Sigmoid colon (tissue), 7 donors: ENCODE results near the gene AVPR2. TPM values are rescaled to one million over a fixed set of nuclear protein-coding genes. Genes with fewer than 3 reads are reported as not detected.

Experiments used
- DNase-seq: peaks from one replicate; pipeline ENCODE4 v3.0.0-alpha.2; 2019
- H3K27ac ChIP-seq, 4 donors: fragments of 200-600 bp; sonication (generic); one replicate each; pipeline ENCODE4 v1.5.1; 2016 to 2019; ENCODE audit warnings: mild to moderate bottlenecking in 1 of 4
- H3K27me3 ChIP-seq, 3 donors: fragments of 200-600 bp; sonication (generic); one replicate each; pipeline ENCODE4 v1.5.1; 2019; ENCODE audit warnings: mild to moderate bottlenecking in 1 of 3
- H3K36me3 ChIP-seq, 4 donors: fragments of 200-600 bp; sonication (generic); one replicate each; pipeline ENCODE4 v1.5.1; 2016 to 2019
- H3K4me1 ChIP-seq, 4 donors: fragments of 200-600 bp; sonication (generic); one replicate each; pipeline ENCODE4 v1.5.1; 2017 to 2019
- H3K4me3 ChIP-seq, 4 donors: fragments of 200-600 bp; sonication (generic); one replicate each; pipeline ENCODE4 v1.5.1; 2017 to 2019; ENCODE audit warnings: mild to moderate bottlenecking in 2 of 4, moderate library complexity in 1 of 4
- H3K9me3 ChIP-seq, 4 donors: fragments of 200-600 bp in 3 of 4; sonication (generic) in 3 of 4; one replicate each; pipeline versions ENCODE4 v1.5.1 to v1.6.1; 2013 to 2019
- EP300 ChIP-seq, 4 donors: sonication (generic); formaldehyde crosslinking; IDR thresholded peaks; one replicate each; pipeline ENCODE4 v1.6.1; 2017; ENCODE audit warnings: antibody characterized with exemption in 4 of 4
- POLR2A ChIP-seq, 2 donors: fragments of 450-650 bp; IDR thresholded peaks; one replicate each; pipeline ENCODE4 v1.6.1; 2016; ENCODE audit warnings: antibody characterized with exemption in 2 of 2, mild to moderate bottlenecking in 2 of 2, moderate library complexity in 2 of 2
- POLR2AphosphoS5 ChIP-seq, 4 donors: sonication (generic); formaldehyde crosslinking; IDR thresholded peaks; one replicate each; pipeline ENCODE4 v1.6.1; 2017; ENCODE audit warnings: antibody characterized with exemption in 4 of 4
- WGBS, 2 donors: extraction: QIAGEN DNeasy Blood & Tissue Kit; methylation state at CpG; one replicate each; pipeline ENCODE4 v1.1.7; 2013; 5-methylcytosine and 5-hydroxymethylcytosine counted together
- intact Hi-C: fragments of 100-400 bp; cut with DNase I; formaldehyde crosslinking; loops from one replicate; pipeline ENCODE4 v1.15.1; 2023
- polyA plus RNA-seq, 3 donors: library from polyadenylated mRNA; stranded (reverse); fragments of 200-250 nt; gene quantifications; one replicate each; pipeline ENCODE4 v1.2.3, GENCODE V29; 2013
- total RNA-seq, 4 donors: library from RNA; depleted of rRNA; stranded (reverse); fragments of >200 nt; gene quantifications; one replicate each; pipeline ENCODE4 v1.1.0, GENCODE V29; 2016
- TF ChIP-seq, protein P1 (sequence below), 4 experiments: fragments of 450-650 bp in 3 of 4; fragments of 200-600 bp in 1 of 4; IDR thresholded peaks; one replicate each; pipeline ENCODE4 v1.5.1; 2016 to 2019; ENCODE audit warnings: antibody characterized with exemption in 4 of 4, mild to moderate bottlenecking in 3 of 4, moderate library complexity in 2 of 4
- donor health status: healthy with polysubstance abuse.
- donor health status: Bipolar disorder and iron deficiency.
- donor health status: healthy.

Gene AVPR2
- total and polyA plus RNA-seq, 7 donors = 1.1 to 2.2 (median 1.1) TPM; not detected in 2

- DNase-seq = peak; percentile 86
- 11 to 23% methylated on average over 26 of the region's 26 CpGs for WGBS, 2 donors
- Histone ChIP-seq H3K27me3 (no peaks in the 10 kb centered on the region), H3K4me3 (no peak overlapping the region), H3K9me3 (no peaks in the 10 kb centered on the region), H3K27ac (peak overlapping the region in 3 of 4 donors; percentile 41 to 49 (median 42)), H3K36me3 (no peaks in the 10 kb centered on the region), H3K4me1 (peaks cover 0 to 15% (median 5%) of the 10 kb centered on the region in 4 donors)
- TF ChIP-seq POLR2AphosphoS5 (IDR thresholded peaks at IDR 0.05) = no peak
- no peak for TF ChIP-seq EP300 (IDR thresholded peaks at IDR 0.05)
- no peak for TF ChIP-seq POLR2A (IDR thresholded peaks at IDR 0.05)
- TF ChIP-seq, protein P1, sequence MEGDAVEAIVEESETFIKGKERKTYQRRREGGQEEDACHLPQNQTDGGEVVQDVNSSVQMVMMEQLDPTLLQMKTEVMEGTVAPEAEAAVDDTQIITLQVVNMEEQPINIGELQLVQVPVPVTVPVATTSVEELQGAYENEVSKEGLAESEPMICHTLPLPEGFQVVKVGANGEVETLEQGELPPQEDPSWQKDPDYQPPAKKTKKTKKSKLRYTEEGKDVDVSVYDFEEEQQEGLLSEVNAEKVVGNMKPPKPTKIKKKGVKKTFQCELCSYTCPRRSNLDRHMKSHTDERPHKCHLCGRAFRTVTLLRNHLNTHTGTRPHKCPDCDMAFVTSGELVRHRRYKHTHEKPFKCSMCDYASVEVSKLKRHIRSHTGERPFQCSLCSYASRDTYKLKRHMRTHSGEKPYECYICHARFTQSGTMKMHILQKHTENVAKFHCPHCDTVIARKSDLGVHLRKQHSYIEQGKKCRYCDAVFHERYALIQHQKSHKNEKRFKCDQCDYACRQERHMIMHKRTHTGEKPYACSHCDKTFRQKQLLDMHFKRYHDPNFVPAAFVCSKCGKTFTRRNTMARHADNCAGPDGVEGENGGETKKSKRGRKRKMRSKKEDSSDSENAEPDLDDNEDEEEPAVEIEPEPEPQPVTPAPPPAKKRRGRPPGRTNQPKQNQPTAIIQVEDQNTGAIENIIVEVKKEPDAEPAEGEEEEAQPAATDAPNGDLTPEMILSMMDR (IDR thresholded peaks at IDR 0.05) = no peak
- intact Hi-C loops = no loop called here
These were observed 3.4 kb upstream of the AVPR2 start for GRCh38 chrX:153900831-153901752.

DNA sequence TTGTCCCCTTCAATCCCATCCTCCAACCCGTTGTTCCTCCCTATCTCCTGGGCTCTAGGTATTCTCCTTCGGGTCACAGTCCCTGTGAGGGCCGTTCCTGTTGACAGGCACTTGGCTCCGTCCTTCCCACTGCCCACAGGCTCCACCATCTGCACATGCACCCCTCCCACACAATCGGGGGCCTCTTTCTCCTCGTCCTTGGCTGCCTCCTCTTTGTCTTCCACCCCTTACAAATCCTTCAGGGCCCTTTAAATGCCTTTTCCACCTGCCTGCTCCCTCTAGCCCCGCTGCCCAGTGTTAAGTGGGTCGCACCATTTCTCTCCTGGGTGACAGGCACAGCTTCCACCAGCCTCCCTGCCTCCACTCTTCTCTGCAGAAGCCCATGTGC, 2.7 kb upstream of the AVPR2 start:
- 58 to 69% methylated on average over 8 of the region's 8 CpGs for WGBS, 2 donors
- Histone ChIP-seq H3K27ac (peak overlapping the region in 1 of 4 donors; percentile 41), H3K9me3 (no peaks in the 10 kb centered on the region), H3K27me3 (no peaks in the 10 kb centered on the region), H3K4me1 (peaks cover 0 to 15% (median 5%) of the 10 kb centered on the region in 4 donors), H3K4me3 (no peak overlapping the region), H3K36me3 (no peaks in the 10 kb centered on the region)
- no peak for DNase-seq
- no peak for TF ChIP-seq POLR2A (IDR thresholded peaks at IDR 0.05)
- TF ChIP-seq, protein P1 (IDR thresholded peaks at IDR 0.05) = no peak
- no peak for TF ChIP-seq POLR2AphosphoS5 (IDR thresholded peaks at IDR 0.05)
- no peak for TF ChIP-seq EP300 (IDR thresholded peaks at IDR 0.05)
- intact Hi-C loops = no loop called here

GRCh38 chrX:153902385-153902784, 2.1 kb upstream of the AVPR2 start:
- peaks cover 0 to 15% (median 5%) of the 10 kb centered on the region in 4 donors for H3K4me1 ChIP-seq
- intact Hi-C loops = no loop called here
- no peak overlapping the region for H3K27ac ChIP-seq
- no peaks in the 10 kb centered on the region for H3K9me3 ChIP-seq
- no peak for TF ChIP-seq EP300 (IDR thresholded peaks at IDR 0.05)
- TF ChIP-seq POLR2A (IDR thresholded peaks at IDR 0.05) = no peak
- no peak for TF ChIP-seq POLR2AphosphoS5 (IDR thresholded peaks at IDR 0.05)
- TF ChIP-seq, protein P1 (IDR thresholded peaks at IDR 0.05) = no peak
- H3K27me3 ChIP-seq = no peaks in the 10 kb centered on the region
- no peaks in the 10 kb centered on the region for H3K36me3 ChIP-seq
- DNase-seq = no peak
- H3K4me3 ChIP-seq = no peak overlapping the region
- 71% methylated on average over 10 of the region's 10 CpGs for WGBS, 2 donors

DNA sequence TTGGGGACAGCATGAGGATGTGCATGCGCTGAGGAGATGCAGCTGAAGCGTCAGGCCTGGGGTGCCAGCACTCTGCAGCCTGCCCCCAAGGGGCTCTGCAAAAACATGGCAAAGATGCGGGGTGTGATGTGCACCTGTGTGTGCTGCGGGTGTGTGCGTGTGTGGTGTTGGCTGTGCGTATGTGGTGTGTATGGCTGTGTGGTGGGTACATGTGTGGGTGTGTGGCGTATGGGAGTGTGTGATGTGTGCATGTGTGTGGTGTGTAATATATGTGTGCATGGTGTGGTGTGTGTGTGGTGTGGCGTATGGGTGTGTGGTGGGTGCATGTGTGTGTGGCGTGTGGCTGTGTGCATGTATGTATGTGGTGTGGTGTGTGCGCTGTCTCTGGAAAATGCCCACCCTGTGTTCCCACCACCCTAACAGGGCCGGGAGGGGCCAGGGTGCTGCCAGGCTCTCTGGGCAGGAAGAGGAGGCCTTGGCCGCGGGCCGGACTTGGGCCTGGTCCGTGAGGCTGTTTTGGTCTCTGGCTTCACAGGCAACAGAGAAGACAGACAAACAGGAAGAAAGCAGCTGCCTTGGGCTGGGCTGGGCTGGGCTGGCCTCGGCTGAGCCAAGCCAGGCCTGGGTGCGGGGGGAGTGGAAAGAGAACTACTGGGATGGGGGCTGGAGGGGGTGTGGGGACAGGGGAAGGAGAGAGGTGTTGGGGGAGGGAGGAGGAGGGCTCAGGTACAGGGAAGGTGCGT, 1.1 kb upstream of the AVPR2 start:
- no peaks in the 10 kb centered on the region for H3K9me3 ChIP-seq
- no peaks in the 10 kb centered on the region for H3K36me3 ChIP-seq
- H3K4me3 ChIP-seq = no peak overlapping the region
- DNase-seq = no peak
- TF ChIP-seq, protein P1 (IDR thresholded peaks at IDR 0.05) = no peak
- TF ChIP-seq POLR2AphosphoS5 (IDR thresholded peaks at IDR 0.05) (no peak), EP300 (IDR thresholded peaks at IDR 0.05) (no peak), POLR2A (IDR thresholded peaks at IDR 0.05) (no peak)
- WGBS, 2 donors = 44 to 50% methylated on average over 18 of the region's 18 CpGs
- peaks cover 0 to 4% (median 0%) of the 10 kb centered on the region in 3 donors for H3K27me3 ChIP-seq
- peaks cover 0 to 15% (median 5%) of the 10 kb centered on the region in 4 donors for H3K4me1 ChIP-seq
- intact Hi-C loops = no loop called here
- H3K27ac ChIP-seq = peak overlapping the region; percentile 2 to 47 (median 22)
